Peyer's patch (tissue), 4 donors: ENCODE results near the gene ARHGEF19. TPM values are rescaled to one million over a fixed set of nuclear protein-coding genes. Genes with fewer than 3 reads are reported as not detected.
"Not testable (repeated sequence)": the region's sequence is repeated elsewhere in the genome, so short reads cannot be mapped to it uniquely, and the experiment has no call there.

Source experiments
- DNase-seq, 3 donors: peaks; one replicate each; pipeline ENCODE4 v3.0.0-alpha.2; 2017 to 2019
- H3K27ac ChIP-seq, 4 donors: fragments of 200-600 bp; sonication (generic); one replicate each; pipeline ENCODE4 v1.5.1; 2016 to 2019
- H3K27me3 ChIP-seq, 2 donors: fragments of 200-600 bp; sonication (generic); one replicate each; pipeline ENCODE4 v1.5.1; 2019
- H3K36me3 ChIP-seq, 3 donors: fragments of 200-600 bp; sonication (generic); one replicate each; pipeline ENCODE4 v1.5.1; 2016 to 2019
- H3K4me1 ChIP-seq, 4 donors: fragments of 200-600 bp; sonication (generic); one replicate each; pipeline ENCODE4 v1.5.1; 2016 to 2019
- H3K4me3 ChIP-seq, 4 donors: fragments of 200-600 bp; sonication (generic); 1 replicate in 3 of 4; 2 replicates in 1 of 4; pipeline ENCODE4 v1.5.1; 2016 to 2019; ENCODE audit warnings: mild to moderate bottlenecking in 1 of 4
- H3K9me3 ChIP-seq, 4 donors: fragments of 200-600 bp; sonication (generic); one replicate each; pipeline ENCODE4 v1.5.1; 2016 to 2019; ENCODE audit warnings: mild to moderate bottlenecking in 1 of 4
- CTCF ChIP-seq, 6 experiments: fragments of 450-650 bp in 4 of 6; fragments of 200-600 bp in 2 of 6; sonication (generic) in 1 of 6; IDR thresholded peaks; one replicate each; pipeline ENCODE4 v1.5.1; 2017 to 2019; ENCODE audit warnings: antibody characterized with exemption in 6 of 6, mild to moderate bottlenecking in 3 of 6, moderate library complexity in 1 of 6
- POLR2A ChIP-seq, 2 donors: fragments of 450-650 bp; IDR thresholded peaks; one replicate each; pipeline ENCODE4 v1.5.1; 2017; ENCODE audit warnings: antibody characterized with exemption in 2 of 2, mild to moderate bottlenecking in 2 of 2, moderate library complexity in 2 of 2
- total RNA-seq, 4 donors: library from RNA; depleted of rRNA; stranded (reverse); fragments of >200 nt; gene quantifications; one replicate each; pipeline ENCODE4 v1.1.0, GENCODE V29; 2016

The ARHGEF19 gene
- total RNA-seq, 4 donors from 2014 or later = 6.0 to 16.5 (median 7.3) TPM

- Histone ChIP-seq H3K27ac (no peak overlapping the region), H3K4me1 (no peaks in the 10 kb centered on the region), H3K4me3 (no peak overlapping the region), H3K27me3 (no peaks in the 10 kb centered on the region), H3K36me3 (no peaks in the 10 kb centered on the region), H3K9me3 (no peaks in the 10 kb centered on the region)
- DNase-seq = no peak
- TF ChIP-seq POLR2A (IDR thresholded peaks at IDR 0.05) (no peak), CTCF (IDR thresholded peaks at IDR 0.05) (no peak)
Measured at GRCh38 chr1:16198444-16199156, 13.9 kb downstream of the ARHGEF19 start.

GRCh38 chr1:16196874-16197273, 15.6 kb downstream of the ARHGEF19 start:
- TF ChIP-seq POLR2A (IDR thresholded peaks at IDR 0.05) (no peak), CTCF (IDR thresholded peaks at IDR 0.05) (no peak)
- Histone ChIP-seq H3K4me1 (no peaks in the 10 kb centered on the region), H3K27ac (no peak overlapping the region), H3K4me3 (no peak overlapping the region), H3K36me3 (no peaks in the 10 kb centered on the region), H3K27me3 (no peaks in the 10 kb centered on the region), H3K9me3 (no peaks in the 10 kb centered on the region)
- DNase-seq = no peak

GRCh38 chr1:16196139-16196538, 16.3 kb downstream of the ARHGEF19 start:
- not testable (repeated sequence) for H3K4me1 ChIP-seq, H3K36me3 ChIP-seq, H3K9me3 ChIP-seq, DNase-seq, H3K27me3 ChIP-seq, H3K4me3 ChIP-seq, H3K27ac ChIP-seq

GRCh38 chr1:16195518-16195905, 16.9 kb downstream of the ARHGEF19 start:
- H3K27ac ChIP-seq = no peak overlapping the region
- no peaks in the 10 kb centered on the region for H3K36me3 ChIP-seq
- no peaks in the 10 kb centered on the region for H3K27me3 ChIP-seq
- H3K9me3 ChIP-seq = no peaks in the 10 kb centered on the region
- no peak overlapping the region for H3K4me3 ChIP-seq
- TF ChIP-seq POLR2A (IDR thresholded peaks at IDR 0.05) (no peak), CTCF (IDR thresholded peaks at IDR 0.05) (no peak)
- no peak for DNase-seq
- no peaks in the 10 kb centered on the region for H3K4me1 ChIP-seq

- peaks cover 0 to 14% (median 4%) of the 10 kb centered on the region in 4 donors for H3K4me1 ChIP-seq
- H3K9me3 ChIP-seq = no peaks in the 10 kb centered on the region
- no peak for DNase-seq
- H3K27me3 ChIP-seq = no peaks in the 10 kb centered on the region
- no peak overlapping the region for H3K27ac ChIP-seq
- TF ChIP-seq CTCF (IDR thresholded peaks at IDR 0.05) = no peak
- no peak for TF ChIP-seq POLR2A (IDR thresholded peaks at IDR 0.05)
- no peaks in the 10 kb centered on the region for H3K36me3 ChIP-seq
- no peak overlapping the region for H3K4me3 ChIP-seq
Measured at GRCh38 chr1:16191916-16192546, 20.4 kb downstream of the ARHGEF19 start.

- Histone ChIP-seq H3K36me3 (no peaks in the 10 kb centered on the region), H3K4me1 (peaks cover 0 to 14% (median 4%) of the 10 kb centered on the region in 4 donors), H3K9me3 (no peaks in the 10 kb centered on the region), H3K27ac (no peak overlapping the region), H3K27me3 (no peaks in the 10 kb centered on the region), H3K4me3 (no peak overlapping the region)
- TF ChIP-seq POLR2A (IDR thresholded peaks at IDR 0.05) (no peak), CTCF (IDR thresholded peaks at IDR 0.05) (no peak)
- DNase-seq = no peak
Measured at GRCh38 chr1:16191309-16191708, 21.1 kb downstream of the ARHGEF19 start.
